Suprapubic skin (tissue), 4 donors: ENCODE results near the gene PPP2R3A.

Source experiments
- CTCF ChIP-seq, 2 donors: fragments of 200-600 bp in 1 of 2; fragments of 450-650 bp in 1 of 2; sonication (generic) in 1 of 2; IDR thresholded peaks; one replicate each; pipeline ENCODE4 v1.5.1; 2016 to 2019; ENCODE audit warnings: antibody characterized with exemption in 2 of 2, mild to moderate bottlenecking in 1 of 2, moderate library complexity in 1 of 2
- EP300 ChIP-seq: sonication (generic); formaldehyde crosslinking; IDR thresholded peaks from one replicate; pipeline ENCODE4 v1.6.1; 2017; ENCODE audit warnings: antibody characterized with exemption
- POLR2A ChIP-seq, 2 donors: fragments of 450-650 bp; IDR thresholded peaks; one replicate each; pipeline ENCODE4 v1.6.1; 2017; ENCODE audit warnings: antibody characterized with exemption in 2 of 2, mild to moderate bottlenecking in 2 of 2, moderate library complexity in 2 of 2
- POLR2AphosphoS5 ChIP-seq, 3 donors: sonication (generic); formaldehyde crosslinking; IDR thresholded peaks; one replicate each; pipeline ENCODE4 v1.6.1; 2017; ENCODE audit warnings: antibody characterized with exemption in 3 of 3

DNA sequence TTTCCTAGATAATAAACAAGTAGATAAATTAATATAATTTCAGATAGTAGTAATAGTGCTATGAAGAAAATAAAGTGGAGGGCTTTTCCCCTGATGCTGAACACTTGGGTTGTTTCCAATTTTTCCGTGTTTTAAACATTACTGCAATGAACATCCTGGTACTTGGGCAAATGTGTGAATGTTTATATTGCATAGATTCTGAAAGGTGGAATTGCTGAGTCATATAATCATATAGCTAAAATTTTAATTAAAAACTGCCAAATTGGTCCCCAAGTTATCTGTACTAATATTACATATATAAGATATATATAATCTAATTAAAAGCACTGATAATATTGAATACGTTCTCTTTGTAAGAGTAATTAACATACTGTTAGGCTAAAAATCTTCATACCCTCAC lies 10.0 kb downstream of the PPP2R3A start:
- no peak for TF ChIP-seq CTCF (IDR thresholded peaks at IDR 0.05)
- no peak for TF ChIP-seq POLR2AphosphoS5 (IDR thresholded peaks at IDR 0.05)
- TF ChIP-seq POLR2A (IDR thresholded peaks at IDR 0.05): no peak
- TF ChIP-seq EP300: no peak
